Breast epithelium (tissue), 3 donors: Measurements from ENCODE around the gene HKDC1.

Source experiments
- POLR2AphosphoS5 ChIP-seq, 3 donors: sonication (generic); formaldehyde crosslinking; IDR thresholded peaks; one replicate each; pipeline ENCODE4 v1.6.1; 2017; ENCODE audit warnings: antibody characterized with exemption in 3 of 3
- TF ChIP-seq, protein P1 (sequence below), 3 donors: fragments of 450-650 bp; IDR thresholded peaks; one replicate each; pipeline ENCODE4 v1.5.1; 2016 to 2017; ENCODE audit warnings: antibody characterized with exemption in 3 of 3, mild to moderate bottlenecking in 3 of 3, moderate library complexity in 3 of 3

DNA sequence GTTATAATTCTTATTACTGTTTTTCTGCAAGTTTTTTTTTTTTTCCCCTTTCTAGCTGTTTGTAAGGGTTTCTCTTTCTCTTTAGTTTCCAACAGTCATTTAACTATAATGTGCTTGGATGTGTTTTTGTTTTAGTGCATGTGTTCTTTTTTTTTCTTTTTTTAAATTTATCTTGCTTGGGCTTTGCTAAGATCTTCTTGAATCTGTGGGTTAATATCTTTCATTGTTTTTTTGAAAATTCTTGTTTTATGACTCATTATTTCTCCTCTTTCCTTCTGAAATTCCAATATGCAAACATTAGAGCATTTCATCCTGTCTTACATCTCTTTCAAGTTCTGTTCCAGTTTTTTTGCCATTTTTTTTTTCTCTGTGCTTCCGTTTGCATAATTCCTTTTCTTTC, 52.5 kb downstream of the HKDC1 start:
- TF ChIP-seq, protein P1, sequence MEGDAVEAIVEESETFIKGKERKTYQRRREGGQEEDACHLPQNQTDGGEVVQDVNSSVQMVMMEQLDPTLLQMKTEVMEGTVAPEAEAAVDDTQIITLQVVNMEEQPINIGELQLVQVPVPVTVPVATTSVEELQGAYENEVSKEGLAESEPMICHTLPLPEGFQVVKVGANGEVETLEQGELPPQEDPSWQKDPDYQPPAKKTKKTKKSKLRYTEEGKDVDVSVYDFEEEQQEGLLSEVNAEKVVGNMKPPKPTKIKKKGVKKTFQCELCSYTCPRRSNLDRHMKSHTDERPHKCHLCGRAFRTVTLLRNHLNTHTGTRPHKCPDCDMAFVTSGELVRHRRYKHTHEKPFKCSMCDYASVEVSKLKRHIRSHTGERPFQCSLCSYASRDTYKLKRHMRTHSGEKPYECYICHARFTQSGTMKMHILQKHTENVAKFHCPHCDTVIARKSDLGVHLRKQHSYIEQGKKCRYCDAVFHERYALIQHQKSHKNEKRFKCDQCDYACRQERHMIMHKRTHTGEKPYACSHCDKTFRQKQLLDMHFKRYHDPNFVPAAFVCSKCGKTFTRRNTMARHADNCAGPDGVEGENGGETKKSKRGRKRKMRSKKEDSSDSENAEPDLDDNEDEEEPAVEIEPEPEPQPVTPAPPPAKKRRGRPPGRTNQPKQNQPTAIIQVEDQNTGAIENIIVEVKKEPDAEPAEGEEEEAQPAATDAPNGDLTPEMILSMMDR (IDR thresholded peaks at IDR 0.05), result no peak
- no peak for TF ChIP-seq POLR2AphosphoS5 (IDR thresholded peaks at IDR 0.05)
